Stimulated activated naive CD8-positive, alpha-beta T cell treated with anti-CD3 and anti-CD28 coated beads, Interleukin-15, Interleukin-2, amounts not matched to agents 100 ng/mL and 50 ng/mL, for 24 hours (primary cell): ENCODE results near the gene ING5.

Experiments
- H3K27ac Mint-ChIP-seq: one replicate; pipeline ENCODE4 v1.8.0; 2021; ENCODE audit warnings: mild to moderate bottlenecking, mixed read lengths
- H3K27me3 Mint-ChIP-seq: one replicate; pipeline ENCODE4 v1.8.0; 2021; ENCODE audit warnings: mixed read lengths
- H3K36me3 Mint-ChIP-seq: one replicate; pipeline ENCODE4 v1.8.0; 2021; ENCODE audit warnings: low read depth, mixed read lengths
- H3K4me1 Mint-ChIP-seq: one replicate; pipeline ENCODE4 v1.8.0; 2021; ENCODE audit warnings: low read depth, mixed read lengths
- H3K4me3 Mint-ChIP-seq: one replicate; pipeline ENCODE4 v1.8.0; 2021; ENCODE audit warnings: mild to moderate bottlenecking, mixed read lengths
- H3K9me3 Mint-ChIP-seq: one replicate; pipeline ENCODE4 v1.8.0; 2021; ENCODE audit warnings: mixed read lengths

The ING5 gene

GRCh38 chr2:241666627-241667400 lies 35.0 kb upstream of the ING5 start:
- Mint-ChIP-seq H3K9me3 (no peaks in the 10 kb centered on the region), H3K4me1 (peaks cover 13% of the 10 kb centered on the region), H3K4me3 (no peak overlapping the region), H3K36me3 (peaks cover 29% of the 10 kb centered on the region), H3K27me3 (no peaks in the 10 kb centered on the region), H3K27ac (no peak overlapping the region)

GRCh38 chr2:241668354-241668753 lies 33.5 kb upstream of the ING5 start:
- Mint-ChIP-seq H3K4me3 (no peak overlapping the region), H3K9me3 (no peaks in the 10 kb centered on the region), H3K27me3 (no peaks in the 10 kb centered on the region), H3K27ac (no peak overlapping the region), H3K4me1 (peaks cover 16% of the 10 kb centered on the region), H3K36me3 (peaks cover 24% of the 10 kb centered on the region)

GRCh38 chr2:241668839-241669238 lies 33.0 kb upstream of the ING5 start:
- Mint-ChIP-seq H3K27me3 (no peaks in the 10 kb centered on the region), H3K27ac (no peak overlapping the region), H3K4me1 (peaks cover 19% of the 10 kb centered on the region), H3K4me3 (no peak overlapping the region), H3K9me3 (no peaks in the 10 kb centered on the region), H3K36me3 (peaks cover 22% of the 10 kb centered on the region)

GRCh38 chr2:241670333-241671110 lies 31.3 kb upstream of the ING5 start:
- no peak overlapping the region for H3K4me3 Mint-ChIP-seq
- no peak overlapping the region for H3K27ac Mint-ChIP-seq
- H3K36me3 Mint-ChIP-seq: peaks cover 27% of the 10 kb centered on the region
- H3K27me3 Mint-ChIP-seq: no peaks in the 10 kb centered on the region
- H3K4me1 Mint-ChIP-seq: peaks cover 10% of the 10 kb centered on the region
- H3K9me3 Mint-ChIP-seq: no peaks in the 10 kb centered on the region

DNA sequence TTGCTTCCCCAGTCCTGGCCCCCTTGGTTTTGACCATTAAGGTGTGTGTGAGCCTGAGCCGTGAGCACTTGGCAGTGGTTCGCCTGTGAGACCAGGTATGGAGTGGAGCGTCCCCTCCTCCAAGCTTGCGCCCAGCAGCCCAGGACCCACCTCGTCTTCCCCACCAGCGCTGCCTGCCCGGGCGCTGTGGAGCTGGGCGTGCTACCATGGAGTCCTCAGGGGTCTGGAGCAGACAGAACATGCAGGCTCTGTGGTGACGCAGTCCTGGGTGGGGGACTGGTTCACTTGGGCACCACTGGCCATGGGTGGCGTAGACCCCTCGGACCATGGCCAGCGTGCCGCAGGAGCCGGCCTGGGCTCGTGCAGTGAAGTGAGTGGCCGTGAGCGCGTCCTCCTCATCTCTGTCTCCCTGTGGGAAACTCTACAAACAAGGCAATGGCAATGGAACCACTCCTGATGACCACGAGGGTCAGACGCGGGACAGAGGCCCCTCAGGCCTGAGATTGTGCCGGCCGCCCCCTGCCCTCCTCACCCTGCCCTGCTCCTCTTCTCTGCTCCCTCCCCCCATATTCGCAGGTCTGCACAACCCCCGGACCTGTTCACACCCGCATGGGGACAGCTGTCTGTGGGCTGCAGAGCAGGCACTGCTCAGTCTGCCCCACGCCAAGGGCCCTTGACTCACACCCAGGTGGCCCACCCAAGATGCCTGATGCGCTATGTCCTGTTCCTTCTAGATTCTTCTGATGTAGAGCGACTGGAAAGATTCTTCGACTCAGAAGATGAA lies 30.2 kb upstream of the ING5 start:
- Mint-ChIP-seq H3K36me3 (peaks cover 23% of the 10 kb centered on the region), H3K4me1 (peaks cover 6% of the 10 kb centered on the region), H3K4me3 (no peak overlapping the region), H3K9me3 (no peaks in the 10 kb centered on the region), H3K27ac (no peak overlapping the region), H3K27me3 (no peaks in the 10 kb centered on the region)

DNA sequence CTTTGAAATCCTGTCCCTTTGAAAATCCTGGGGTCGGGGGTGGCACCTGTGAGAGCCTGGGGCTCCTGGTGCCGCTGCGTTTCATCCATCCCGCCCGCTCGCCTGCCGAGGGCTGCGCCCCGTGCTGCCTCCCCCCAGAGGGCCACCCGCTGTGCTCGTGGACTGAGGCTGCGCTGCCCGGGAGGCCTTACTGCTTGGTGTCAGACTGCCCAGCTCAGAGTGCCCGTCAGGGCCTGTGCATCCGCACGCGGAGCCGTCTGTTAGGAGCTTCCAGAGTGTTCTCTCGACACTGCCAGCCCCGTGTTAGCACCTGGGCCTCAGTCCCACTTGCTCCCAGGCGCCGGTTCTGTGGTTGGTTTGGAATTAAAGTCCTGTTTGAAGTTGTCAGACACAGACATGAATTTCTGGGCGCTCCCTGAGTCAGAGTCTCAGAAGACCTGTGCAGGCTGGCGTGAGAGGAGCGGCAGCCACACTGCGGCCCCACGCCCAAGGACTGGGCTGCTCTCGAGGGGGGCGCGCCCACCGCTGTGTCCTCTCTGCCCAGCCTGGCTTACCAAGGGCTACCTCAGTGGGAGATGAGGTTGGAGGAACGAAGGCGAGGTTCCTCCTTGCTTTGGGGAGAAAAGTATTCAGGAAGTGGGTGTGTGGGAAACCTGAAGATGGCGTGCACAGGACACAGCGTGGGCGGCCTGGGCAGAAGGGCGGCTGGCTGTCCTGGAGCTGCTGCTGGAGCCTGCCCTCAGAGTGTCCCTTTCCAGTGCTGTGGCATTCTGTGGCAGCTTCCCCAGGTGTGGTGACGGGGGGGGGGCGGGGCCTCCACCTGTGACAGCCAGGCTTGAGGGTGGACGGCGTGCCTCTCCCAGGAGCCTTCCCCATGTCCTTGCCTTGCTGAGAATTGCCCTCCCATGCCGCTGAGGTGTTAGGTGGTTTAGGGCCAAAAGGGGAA lies 29.3 kb upstream of the ING5 start:
- peaks cover 6% of the 10 kb centered on the region for H3K4me1 Mint-ChIP-seq
- H3K27ac Mint-ChIP-seq: no peak overlapping the region
- peaks cover 29% of the 10 kb centered on the region for H3K36me3 Mint-ChIP-seq
- H3K4me3 Mint-ChIP-seq: no peak overlapping the region
- H3K9me3 Mint-ChIP-seq: no peaks in the 10 kb centered on the region
- H3K27me3 Mint-ChIP-seq: no peaks in the 10 kb centered on the region

DNA sequence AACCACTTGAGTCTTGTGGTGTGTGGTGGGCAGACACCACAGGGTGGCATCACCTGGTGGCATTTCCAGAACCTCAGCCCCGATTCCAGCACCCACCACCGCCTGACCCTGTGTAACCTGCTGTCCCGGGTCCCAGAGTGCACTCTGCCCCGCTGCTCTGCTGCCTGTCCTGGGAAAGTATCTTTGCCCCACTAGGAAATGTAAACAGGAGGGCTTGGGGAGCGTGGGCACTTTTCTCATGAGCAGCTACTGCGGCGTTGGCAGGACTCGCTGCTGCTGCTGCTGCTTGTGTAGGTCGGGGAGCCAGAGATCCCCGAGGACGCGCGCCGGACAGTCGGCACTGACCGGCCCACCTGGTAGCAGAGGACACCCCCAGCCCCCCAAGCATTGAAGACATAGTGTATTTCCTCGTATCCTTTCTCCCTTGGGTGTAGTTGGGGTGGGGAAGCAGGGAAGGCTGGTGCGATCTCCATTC lies 28.6 kb upstream of the ING5 start:
- Mint-ChIP-seq H3K9me3 (no peaks in the 10 kb centered on the region), H3K4me1 (peaks cover 6% of the 10 kb centered on the region), H3K27ac (no peak overlapping the region), H3K36me3 (peaks cover 33% of the 10 kb centered on the region), H3K27me3 (no peaks in the 10 kb centered on the region), H3K4me3 (no peak overlapping the region)

DNA sequence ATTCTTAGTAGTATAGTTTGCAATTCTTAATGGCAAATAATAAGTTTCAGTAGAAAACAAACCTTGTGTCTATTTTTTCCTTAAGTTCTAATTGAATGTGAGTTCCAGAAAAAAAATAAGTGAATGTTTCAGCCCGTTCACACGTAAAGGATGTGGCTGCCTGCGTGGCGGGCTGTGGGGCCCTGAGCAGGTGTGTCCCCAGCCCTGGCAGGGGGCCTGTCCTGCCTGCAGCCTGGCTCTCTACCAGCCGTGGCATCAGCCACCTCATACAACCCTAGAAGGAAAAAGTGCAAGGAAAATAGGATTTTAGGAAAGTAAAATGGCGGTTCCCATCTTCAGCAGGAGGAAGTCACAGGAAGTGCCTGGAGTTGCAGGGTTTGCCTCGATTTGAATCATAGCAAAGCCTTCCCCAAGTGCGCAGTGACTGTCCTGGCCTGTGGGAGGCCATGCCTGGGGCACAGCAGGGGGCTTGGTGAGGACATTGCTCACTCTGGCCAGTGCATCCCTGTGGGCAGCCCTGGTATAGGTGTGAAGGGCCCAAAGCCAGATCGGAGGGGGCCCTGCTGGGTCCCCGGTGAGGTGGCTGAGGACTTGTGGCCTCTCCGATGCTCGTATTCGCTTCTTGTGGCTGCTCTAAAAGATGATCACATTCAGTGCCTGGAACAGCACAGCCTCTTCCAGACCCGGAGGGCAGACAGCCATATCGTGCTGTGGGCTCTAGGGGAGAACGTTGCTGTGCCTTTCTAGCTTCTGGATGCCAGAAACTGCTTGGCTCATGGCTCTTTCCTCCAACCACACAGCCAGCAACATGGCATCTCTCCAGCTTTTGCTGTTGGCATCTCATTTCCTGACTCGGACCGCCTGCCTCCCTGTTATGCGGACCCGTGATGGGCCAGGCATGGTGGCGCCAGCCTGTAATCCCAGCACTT lies 27.8 kb upstream of the ING5 start:
- Mint-ChIP-seq H3K9me3 (no peaks in the 10 kb centered on the region), H3K27ac (peak overlapping the region; percentile 2), H3K36me3 (peaks cover 31% of the 10 kb centered on the region), H3K27me3 (no peaks in the 10 kb centered on the region), H3K4me3 (no peak overlapping the region), H3K4me1 (peaks cover 6% of the 10 kb centered on the region)

- Mint-ChIP-seq H3K4me1 (peaks cover 9% of the 10 kb centered on the region), H3K9me3 (no peaks in the 10 kb centered on the region), H3K27me3 (no peaks in the 10 kb centered on the region), H3K27ac (no peak overlapping the region), H3K36me3 (peaks cover 42% of the 10 kb centered on the region), H3K4me3 (no peak overlapping the region)
Observed at GRCh38 chr2:241675885-241676284, 26.0 kb upstream of the ING5 start.

DNA sequence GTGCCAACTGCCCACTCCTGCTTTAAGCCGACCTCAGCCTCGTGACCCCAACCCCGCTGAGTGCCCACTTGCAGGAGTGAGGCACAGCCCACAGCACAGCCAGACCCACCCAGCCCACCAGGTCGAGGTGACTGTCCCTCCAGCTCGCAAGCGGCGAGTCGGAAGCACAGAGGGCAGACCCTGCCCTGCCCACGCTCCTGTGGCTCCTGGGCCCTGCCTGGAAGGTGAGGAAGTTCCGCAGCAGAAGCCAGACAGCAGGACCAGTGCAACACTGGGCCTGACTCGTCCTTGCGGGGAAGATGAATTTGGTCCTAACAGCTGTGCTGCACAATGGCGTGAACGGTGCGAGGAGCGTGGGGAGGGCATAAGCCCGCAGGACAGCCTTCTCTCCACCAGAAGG lies 25.2 kb upstream of the ING5 start:
- H3K27me3 Mint-ChIP-seq: no peaks in the 10 kb centered on the region
- H3K4me1 Mint-ChIP-seq: peaks cover 9% of the 10 kb centered on the region
- H3K36me3 Mint-ChIP-seq: peaks cover 50% of the 10 kb centered on the region
- no peaks in the 10 kb centered on the region for H3K9me3 Mint-ChIP-seq
- H3K4me3 Mint-ChIP-seq: no peak overlapping the region
- no peak overlapping the region for H3K27ac Mint-ChIP-seq

DNA sequence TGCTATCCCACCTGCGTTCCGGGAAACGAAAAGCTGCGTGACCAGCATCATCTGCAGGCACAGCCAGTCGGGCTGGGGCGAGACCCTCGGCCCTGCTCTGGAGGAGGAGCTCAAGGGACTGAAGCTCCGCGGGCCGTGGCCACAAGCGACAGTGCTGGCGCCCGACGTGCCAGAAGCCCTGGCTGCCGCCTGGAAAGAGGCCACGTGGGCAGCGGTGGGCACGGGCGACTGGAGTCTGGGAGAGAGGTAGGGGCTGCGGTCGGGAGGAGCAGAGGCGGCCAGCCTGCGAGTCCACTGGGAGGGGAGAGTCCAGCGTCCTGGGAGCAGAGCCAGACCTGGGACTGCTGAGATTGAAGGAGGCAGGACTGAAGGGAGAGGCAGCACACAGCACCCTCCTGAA lies 24.4 kb upstream of the ING5 start:
- no peaks in the 10 kb centered on the region for H3K27me3 Mint-ChIP-seq
- H3K36me3 Mint-ChIP-seq: peaks cover 57% of the 10 kb centered on the region
- no peak overlapping the region for H3K27ac Mint-ChIP-seq
- no peak overlapping the region for H3K4me3 Mint-ChIP-seq
- no peaks in the 10 kb centered on the region for H3K9me3 Mint-ChIP-seq
- peaks cover 9% of the 10 kb centered on the region for H3K4me1 Mint-ChIP-seq

DNA sequence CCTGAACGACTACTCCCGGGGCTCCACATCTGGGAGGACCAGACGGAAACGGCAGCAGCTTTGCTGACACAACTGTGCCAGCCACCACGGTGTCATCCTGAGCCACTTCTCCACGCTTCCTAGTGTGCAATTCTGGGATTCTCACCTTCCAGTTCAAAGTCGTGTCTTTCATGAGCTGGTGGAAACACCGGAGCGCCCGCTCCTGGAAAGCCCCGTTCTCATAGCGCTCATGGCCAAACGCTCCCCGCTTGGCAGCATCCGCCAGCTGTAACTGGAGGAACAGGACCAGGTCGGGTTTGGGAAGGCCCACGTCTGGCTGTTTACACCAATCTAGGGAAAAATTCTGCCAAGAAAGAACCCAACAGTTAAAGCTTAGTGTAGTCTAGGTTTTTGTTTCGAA lies 23.5 kb upstream of the ING5 start:
- Mint-ChIP-seq H3K4me3 (no peak overlapping the region), H3K9me3 (no peaks in the 10 kb centered on the region), H3K4me1 (peaks cover 6% of the 10 kb centered on the region), H3K27ac (no peak overlapping the region), H3K36me3 (peaks cover 60% of the 10 kb centered on the region), H3K27me3 (no peaks in the 10 kb centered on the region)

DNA sequence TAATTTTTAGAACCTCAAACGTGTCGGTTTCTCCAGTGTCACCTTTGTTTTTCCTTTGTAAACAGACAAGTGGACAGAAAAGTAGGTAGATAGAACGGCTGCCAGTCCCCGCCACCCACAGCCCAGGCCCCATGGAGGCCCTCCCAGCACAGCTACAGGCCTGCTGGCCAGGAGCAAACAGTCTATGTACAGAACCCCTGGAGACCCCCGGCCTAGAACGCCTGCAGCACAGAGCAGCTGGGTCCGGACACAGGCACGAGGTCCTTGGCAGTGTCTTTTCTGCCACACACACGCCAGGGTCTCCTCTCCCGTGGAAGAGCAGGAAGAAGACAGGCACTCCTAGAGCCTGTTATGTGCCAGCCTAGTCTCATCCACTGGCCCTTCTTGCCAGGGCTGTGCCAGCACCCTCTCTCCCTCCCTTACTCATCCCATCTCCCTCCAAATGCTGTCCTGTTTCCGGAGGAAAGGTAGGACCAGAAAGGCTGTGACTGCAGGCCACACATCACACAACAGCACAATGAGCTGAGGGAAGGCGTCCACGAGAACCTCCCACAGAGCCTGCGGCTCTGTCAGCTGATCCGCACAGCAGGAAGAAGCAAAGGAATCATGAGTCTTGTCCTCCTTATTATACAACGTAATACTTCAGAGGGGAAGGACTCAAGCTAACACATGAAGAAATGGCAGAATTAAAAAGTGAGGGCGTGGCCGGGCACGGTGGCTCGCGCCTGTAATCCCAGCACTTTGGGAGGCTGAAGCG lies 22.9 kb upstream of the ING5 start:
- Mint-ChIP-seq H3K36me3 (peaks cover 66% of the 10 kb centered on the region), H3K9me3 (no peaks in the 10 kb centered on the region), H3K27ac (no peak overlapping the region), H3K4me1 (peaks cover 3% of the 10 kb centered on the region), H3K27me3 (no peaks in the 10 kb centered on the region), H3K4me3 (no peak overlapping the region)
